Stimulated activated effector memory CD8-positive, alpha-beta T cell treated with anti-CD3 and anti-CD28 coated beads, Interleukin-12 subunit alpha, Interleukin-12 subunit beta, amount 100 ng/mL, for 72 hours (primary cell): Measurements from ENCODE around the gene HBQ1.
"Not testable (repeated sequence)": the region's sequence is repeated elsewhere in the genome, so short reads cannot be mapped to it uniquely, and the experiment has no call there.

Source experiments
- ATAC-seq: fragments of 150-1000 bp; cut with Tn5 transposase; 2 replicates; pipeline ENCODE4 v1.10.0; 2021
- DNase-seq, 2 donors: peaks; one replicate each; pipeline ENCODE4 v3.0.0; 2021 to 2022; ENCODE audit warnings: low spot score in 2 of 2
- H3K27ac Mint-ChIP-seq: one replicate; pipeline ENCODE4 v1.8.0; 2022; ENCODE audit warnings: mild to moderate bottlenecking, mixed read lengths
- H3K36me3 Mint-ChIP-seq: one replicate; pipeline ENCODE4 v1.8.0; 2022; ENCODE audit warnings: mild to moderate bottlenecking, mixed read lengths
- H3K4me1 Mint-ChIP-seq: one replicate; pipeline ENCODE4 v1.8.0; 2022; ENCODE audit warnings: mixed read lengths
- H3K4me3 Mint-ChIP-seq: one replicate; pipeline ENCODE4 v1.8.0; 2022; ENCODE audit warnings: mild to moderate bottlenecking, mixed read lengths
- H3K9me3 Mint-ChIP-seq: one replicate; pipeline ENCODE4 v1.8.0; 2022; ENCODE audit warnings: mixed read lengths

Gene HBQ1

DNA sequence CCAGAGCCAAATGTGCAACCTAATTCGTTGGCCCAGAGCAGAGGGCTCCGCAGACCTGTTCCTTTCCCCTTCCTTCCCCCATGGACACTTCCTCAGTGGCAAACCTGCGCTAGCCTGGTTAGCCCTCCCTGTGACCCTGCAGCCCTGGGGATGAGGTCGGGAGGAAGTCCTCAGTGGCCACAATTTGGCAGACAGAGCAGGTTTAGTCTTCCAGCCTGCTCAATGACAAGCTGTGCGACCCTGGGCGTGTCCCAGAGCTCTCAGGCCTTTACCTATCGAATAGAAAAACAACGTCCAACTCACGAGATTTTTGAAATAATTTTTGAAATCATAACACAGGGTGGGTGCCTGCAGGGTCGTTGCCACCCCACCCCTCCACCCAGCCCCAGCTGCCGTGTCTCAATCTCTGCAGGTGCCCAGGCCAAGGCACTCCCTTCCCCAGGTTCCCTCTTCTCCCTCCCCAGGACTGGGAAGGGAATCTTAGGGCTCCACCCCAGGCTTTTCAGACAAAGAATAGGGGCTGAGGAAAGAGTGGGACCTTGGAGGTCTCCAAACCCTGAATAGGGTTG lies 13.1 kb upstream of the HBQ1 start:
- DNase-seq, result no peak
- Mint-ChIP-seq H3K36me3 (no peaks in the 10 kb centered on the region), H3K4me1 (peaks cover 17% of the 10 kb centered on the region), H3K27ac (no peak overlapping the region), H3K4me3 (peak overlapping the region; percentile 10), H3K9me3 (no peaks in the 10 kb centered on the region)
- ATAC-seq, result no peak

DNA sequence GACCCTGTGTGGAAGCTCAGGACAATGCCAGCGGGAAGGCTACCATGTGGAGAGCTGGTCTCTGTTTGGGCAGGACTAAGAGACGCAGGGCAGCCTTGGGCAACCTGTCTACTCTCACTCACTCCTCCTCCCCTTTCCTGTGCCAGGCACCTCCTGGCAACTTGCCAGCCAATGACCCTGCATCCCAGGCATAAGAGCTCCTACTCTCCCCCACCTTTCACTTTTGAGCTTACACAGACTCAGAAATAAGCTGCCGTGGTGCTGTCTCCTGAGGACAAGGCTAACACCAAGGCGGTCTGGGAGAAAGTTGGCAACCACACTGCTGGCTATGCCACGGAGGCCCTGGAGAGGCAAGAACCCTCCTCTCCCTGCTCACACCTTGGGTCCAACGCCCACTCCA lies 11.8 kb upstream of the HBQ1 start:
- H3K4me1 Mint-ChIP-seq, result peaks cover 17% of the 10 kb centered on the region
- H3K4me3 Mint-ChIP-seq, result no peak overlapping the region
- ATAC-seq (no peak), DNase-seq (no peak)
- H3K36me3 Mint-ChIP-seq, result no peaks in the 10 kb centered on the region
- H3K9me3 Mint-ChIP-seq, result no peaks in the 10 kb centered on the region
- H3K27ac Mint-ChIP-seq, result no peak overlapping the region

DNA sequence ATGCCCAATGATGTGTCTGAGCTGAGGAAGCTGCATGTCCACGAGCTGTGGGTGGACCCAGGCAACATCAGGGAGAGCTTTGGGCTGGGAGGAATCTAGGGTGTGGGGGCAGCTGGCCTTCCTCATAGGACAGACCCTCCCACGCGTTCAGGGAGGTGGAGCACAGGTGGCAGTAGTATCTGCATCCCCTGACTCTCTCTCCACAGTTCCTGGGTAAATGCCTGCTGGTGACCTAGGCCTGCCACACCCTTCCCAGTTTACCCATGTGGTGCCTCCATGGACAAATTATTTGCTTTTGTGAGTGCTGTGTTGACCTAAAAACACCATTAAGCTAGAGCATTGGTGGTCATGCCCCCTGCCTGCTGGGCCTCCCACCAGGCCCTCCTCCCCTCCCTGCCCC lies 11.2 kb upstream of the HBQ1 start:
- Mint-ChIP-seq H3K4me3 (no peak overlapping the region), H3K4me1 (peaks cover 17% of the 10 kb centered on the region), H3K9me3 (no peaks in the 10 kb centered on the region), H3K27ac (no peak overlapping the region), H3K36me3 (no peaks in the 10 kb centered on the region)
- DNase-seq, result no peak
- no peak for ATAC-seq

DNA sequence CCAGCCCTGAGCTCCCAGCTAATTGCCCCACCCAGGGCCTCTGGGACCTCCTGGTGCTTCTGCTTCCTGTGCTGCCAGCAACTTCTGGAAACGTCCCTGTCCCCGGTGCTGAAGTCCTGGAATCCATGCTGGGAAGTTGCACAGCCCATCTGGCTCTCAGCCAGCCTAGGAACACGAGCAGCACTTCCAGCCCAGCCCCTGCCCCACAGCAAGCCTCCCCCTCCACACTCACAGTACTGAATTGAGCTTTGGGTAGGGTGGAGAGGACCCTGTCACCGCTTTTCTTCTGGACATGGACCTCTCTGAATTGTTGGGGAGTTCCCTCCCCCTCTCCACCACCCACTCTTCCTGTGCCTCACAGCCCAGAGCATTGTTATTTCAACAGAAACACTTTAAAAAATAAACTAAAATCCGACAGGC lies 10.2 kb upstream of the HBQ1 start:
- ATAC-seq, H3K27ac Mint-ChIP-seq, DNase-seq, H3K9me3 Mint-ChIP-seq, H3K36me3 Mint-ChIP-seq, H3K4me3 Mint-ChIP-seq: not testable (repeated sequence)
- peaks cover 22% of the 10 kb centered on the region for H3K4me1 Mint-ChIP-seq

DNA sequence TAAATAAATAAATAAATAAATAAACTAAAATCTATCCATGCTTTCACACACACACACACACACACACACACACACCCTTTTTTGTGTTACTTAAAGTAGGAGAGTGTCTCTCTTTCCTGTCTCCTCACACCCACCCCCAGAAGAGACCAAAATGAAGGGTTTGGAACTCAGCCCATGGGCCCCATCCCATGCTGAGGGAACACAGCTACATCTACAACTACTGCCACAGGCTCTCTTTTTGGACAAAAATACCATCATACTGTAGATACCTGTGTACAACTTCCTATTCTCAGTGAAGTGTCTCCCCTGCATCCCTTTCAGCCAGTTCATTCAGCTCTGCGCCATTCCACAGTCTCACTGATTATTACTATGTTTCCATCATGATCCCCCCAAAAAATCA lies 9.5 kb upstream of the HBQ1 start:
- H3K36me3 Mint-ChIP-seq, result no peaks in the 10 kb centered on the region
- no peak overlapping the region for H3K27ac Mint-ChIP-seq
- H3K9me3 Mint-ChIP-seq, result no peaks in the 10 kb centered on the region
- H3K4me3 Mint-ChIP-seq, result no peak overlapping the region
- no peak for ATAC-seq
- DNase-seq, result no peak
- peaks cover 17% of the 10 kb centered on the region for H3K4me1 Mint-ChIP-seq

DNA sequence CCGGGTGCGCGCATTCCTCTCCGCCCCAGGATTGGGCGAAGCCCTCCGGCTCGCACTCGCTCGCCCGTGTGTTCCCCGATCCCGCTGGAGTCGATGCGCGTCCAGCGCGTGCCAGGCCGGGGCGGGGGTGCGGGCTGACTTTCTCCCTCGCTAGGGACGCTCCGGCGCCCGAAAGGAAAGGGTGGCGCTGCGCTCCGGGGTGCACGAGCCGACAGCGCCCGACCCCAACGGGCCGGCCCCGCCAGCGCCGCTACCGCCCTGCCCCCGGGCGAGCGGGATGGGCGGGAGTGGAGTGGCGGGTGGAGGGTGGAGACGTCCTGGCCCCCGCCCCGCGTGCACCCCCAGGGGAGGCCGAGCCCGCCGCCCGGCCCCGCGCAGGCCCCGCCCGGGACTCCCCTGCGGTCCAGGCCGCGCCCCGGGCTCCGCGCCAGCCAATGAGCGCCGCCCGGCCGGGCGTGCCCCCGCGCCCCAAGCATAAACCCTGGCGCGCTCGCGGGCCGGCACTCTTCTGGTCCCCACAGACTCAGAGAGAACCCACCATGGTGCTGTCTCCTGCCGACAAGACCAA lies 7.8 kb upstream of the HBQ1 start, which contains the start of gene HBA2:
HBA2 (plus strand) TSS at position 503 of the 568 bp plus-strand sequence; CDS start at position 540, 37 bp downstream.
- H3K4me3 Mint-ChIP-seq, result not testable (repeated sequence)

DNA sequence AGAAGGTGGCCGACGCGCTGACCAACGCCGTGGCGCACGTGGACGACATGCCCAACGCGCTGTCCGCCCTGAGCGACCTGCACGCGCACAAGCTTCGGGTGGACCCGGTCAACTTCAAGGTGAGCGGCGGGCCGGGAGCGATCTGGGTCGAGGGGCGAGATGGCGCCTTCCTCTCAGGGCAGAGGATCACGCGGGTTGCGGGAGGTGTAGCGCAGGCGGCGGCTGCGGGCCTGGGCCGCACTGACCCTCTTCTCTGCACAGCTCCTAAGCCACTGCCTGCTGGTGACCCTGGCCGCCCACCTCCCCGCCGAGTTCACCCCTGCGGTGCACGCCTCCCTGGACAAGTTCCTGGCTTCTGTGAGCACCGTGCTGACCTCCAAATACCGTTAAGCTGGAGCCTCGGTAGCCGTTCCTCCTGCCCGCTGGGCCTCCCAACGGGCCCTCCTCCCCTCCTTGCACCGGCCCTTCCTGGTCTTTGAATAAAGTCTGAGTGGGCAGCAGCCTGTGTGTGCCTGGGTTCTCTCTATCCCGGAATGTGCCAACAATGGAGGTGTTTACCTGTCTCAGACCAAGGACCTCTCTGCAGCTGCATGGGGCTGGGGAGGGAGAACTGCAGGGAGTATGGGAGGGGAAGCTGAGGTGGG lies 6.9 kb upstream of the HBQ1 start:
- DNase-seq, H3K4me3 Mint-ChIP-seq, H3K36me3 Mint-ChIP-seq, H3K9me3 Mint-ChIP-seq, ATAC-seq, H3K27ac Mint-ChIP-seq: not testable (repeated sequence)
- peaks cover 10% of the 10 kb centered on the region for H3K4me1 Mint-ChIP-seq

More for the DNA sequence above, 7.8 kb upstream of the HBQ1 start, which contains the start of gene HBA2:
- peak; percentile 42 for ATAC-seq
- H3K36me3 Mint-ChIP-seq, H3K9me3 Mint-ChIP-seq, DNase-seq, H3K27ac Mint-ChIP-seq: not testable (repeated sequence)
- H3K4me1 Mint-ChIP-seq, result peaks cover 10% of the 10 kb centered on the region

DNA sequence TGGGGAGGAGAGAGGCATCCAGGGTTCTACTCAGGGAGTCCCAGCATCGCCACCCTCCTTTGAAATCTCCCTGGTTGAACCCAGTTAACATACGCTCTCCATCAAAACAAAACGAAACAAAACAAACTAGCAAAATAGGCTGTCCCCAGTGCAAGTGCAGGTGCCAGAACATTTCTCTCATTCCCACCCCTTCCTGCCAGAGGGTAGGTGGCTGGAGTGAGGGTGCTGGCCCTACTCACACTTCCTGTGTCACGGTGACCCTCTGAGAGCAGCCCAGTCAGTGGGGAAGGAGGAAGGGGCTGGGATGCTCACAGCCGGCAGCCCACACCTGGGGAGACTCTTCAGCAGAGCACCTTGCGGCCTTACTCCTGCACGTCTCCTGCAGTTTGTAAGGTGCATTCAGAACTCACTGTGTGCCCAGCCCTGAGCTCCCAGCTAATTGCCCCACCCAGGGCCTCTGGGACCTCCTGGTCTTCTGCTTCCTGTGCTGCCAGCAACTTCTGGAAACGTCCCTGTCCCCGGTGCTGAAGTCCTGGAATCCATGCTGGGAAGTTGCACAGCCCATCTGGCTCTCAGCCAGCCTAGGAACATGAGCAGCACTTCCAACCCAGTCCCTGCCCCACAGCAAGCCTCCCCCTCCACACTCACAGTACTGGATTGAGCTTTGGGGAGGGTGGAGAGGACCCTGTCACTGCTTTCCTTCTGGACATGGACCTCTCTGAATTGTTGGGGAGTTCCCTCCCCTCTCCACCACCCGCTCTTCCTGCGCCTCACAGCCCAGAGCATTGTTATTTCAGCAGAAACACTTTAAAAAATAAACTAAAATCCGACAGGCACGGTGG lies 6.1 kb upstream of the HBQ1 start:
- not testable (repeated sequence) for H3K9me3 Mint-ChIP-seq

DNA sequence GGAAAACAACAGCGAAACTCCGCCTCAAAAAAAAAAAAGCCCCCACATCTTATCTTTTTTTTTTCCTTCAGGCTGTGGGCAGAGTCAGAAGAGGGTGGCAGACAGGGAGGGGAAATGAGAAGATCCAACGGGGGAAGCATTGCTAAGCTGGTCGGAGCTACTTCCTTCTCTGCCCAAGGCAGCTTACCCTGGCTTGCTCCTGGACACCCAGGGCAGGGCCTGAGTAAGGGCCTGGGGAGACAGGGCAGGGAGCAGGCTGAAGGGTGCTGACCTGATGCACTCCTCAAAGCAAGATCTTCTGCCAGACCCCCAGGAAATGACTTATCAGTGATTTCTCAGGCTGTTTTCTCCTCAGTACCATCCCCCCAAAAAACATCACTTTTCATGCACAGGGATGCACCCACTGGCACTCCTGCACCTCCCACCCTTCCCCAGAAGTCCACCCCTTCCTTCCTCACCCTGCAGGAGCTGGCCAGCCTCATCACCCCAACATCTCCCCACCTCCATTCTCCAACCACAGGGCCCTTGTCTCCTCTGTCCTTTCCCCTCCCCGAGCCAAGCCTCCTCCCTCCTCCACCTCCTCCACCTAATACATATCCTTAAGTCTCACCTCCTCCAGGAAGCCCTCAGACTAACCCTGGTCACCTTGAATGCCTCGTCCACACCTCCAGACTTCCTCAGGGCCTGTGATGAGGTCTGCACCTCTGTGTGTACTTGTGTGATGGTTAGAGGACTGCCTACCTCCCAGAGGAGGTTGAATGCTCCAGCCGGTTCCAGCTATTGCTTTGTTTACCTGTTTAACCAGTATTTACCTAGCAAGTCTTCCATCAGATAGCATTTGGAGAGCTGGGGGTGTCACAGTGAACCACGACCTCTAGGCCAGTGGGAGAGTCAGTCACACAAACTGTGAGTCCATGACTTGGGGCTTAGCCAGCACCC lies 5.0 kb upstream of the HBQ1 start:
- no peaks in the 10 kb centered on the region for H3K36me3 Mint-ChIP-seq
- no peaks in the 10 kb centered on the region for H3K9me3 Mint-ChIP-seq
- ATAC-seq (no peak), DNase-seq (no peak)
- H3K4me1 Mint-ChIP-seq, result peaks cover 5% of the 10 kb centered on the region
- H3K4me3 Mint-ChIP-seq, result peak overlapping the region; percentile 8
- H3K27ac Mint-ChIP-seq, result no peak overlapping the region

More for the DNA sequence above, 6.1 kb upstream of the HBQ1 start:
- DNase-seq, H3K36me3 Mint-ChIP-seq, H3K27ac Mint-ChIP-seq, ATAC-seq, H3K4me3 Mint-ChIP-seq, H3K4me1 Mint-ChIP-seq: not testable (repeated sequence)

DNA sequence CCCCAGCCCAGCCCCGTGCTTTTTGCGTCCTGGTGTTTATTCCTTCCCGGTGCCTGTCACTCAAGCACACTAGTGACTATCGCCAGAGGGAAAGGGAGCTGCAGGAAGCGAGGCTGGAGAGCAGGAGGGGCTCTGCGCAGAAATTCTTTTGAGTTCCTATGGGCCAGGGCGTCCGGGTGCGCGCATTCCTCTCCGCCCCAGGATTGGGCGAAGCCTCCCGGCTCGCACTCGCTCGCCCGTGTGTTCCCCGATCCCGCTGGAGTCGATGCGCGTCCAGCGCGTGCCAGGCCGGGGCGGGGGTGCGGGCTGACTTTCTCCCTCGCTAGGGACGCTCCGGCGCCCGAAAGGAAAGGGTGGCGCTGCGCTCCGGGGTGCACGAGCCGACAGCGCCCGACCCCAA lies 4.3 kb upstream of the HBQ1 start:
- peak overlapping the region; percentile 8 for H3K4me3 Mint-ChIP-seq
- DNase-seq, H3K9me3 Mint-ChIP-seq, H3K27ac Mint-ChIP-seq, ATAC-seq, H3K36me3 Mint-ChIP-seq, H3K4me1 Mint-ChIP-seq: not testable (repeated sequence)

DNA sequence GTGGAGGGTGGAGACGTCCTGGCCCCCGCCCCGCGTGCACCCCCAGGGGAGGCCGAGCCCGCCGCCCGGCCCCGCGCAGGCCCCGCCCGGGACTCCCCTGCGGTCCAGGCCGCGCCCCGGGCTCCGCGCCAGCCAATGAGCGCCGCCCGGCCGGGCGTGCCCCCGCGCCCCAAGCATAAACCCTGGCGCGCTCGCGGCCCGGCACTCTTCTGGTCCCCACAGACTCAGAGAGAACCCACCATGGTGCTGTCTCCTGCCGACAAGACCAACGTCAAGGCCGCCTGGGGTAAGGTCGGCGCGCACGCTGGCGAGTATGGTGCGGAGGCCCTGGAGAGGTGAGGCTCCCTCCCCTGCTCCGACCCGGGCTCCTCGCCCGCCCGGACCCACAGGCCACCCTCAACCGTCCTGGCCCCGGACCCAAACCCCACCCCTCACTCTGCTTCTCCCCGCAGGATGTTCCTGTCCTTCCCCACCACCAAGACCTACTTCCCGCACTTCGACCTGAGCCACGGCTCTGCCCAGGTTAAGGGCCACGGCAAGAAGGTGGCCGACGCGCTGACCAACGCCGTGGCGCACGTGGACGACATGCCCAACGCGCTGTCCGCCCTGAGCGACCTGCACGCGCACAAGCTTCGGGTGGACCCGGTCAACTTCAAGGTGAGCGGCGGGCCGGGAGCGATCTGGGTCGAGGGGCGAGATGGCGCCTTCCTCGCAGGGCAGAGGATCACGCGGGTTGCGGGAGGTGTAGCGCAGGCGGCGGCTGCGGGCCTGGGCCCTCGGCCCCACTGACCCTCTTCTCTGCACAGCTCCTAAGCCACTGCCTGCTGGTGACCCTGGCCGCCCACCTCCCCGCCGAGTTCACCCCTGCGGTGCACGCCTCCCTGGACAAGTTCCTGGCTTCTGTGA lies 3.5 kb upstream of the HBQ1 start, which contains the start of gene HBA1:
HBA1 (plus strand) TSS at position 204 of the 906 bp plus-strand sequence; CDS start at position 241, 37 bp downstream.
- not testable (repeated sequence) for H3K4me1 Mint-ChIP-seq, DNase-seq, H3K27ac Mint-ChIP-seq, H3K9me3 Mint-ChIP-seq, H3K36me3 Mint-ChIP-seq
- H3K4me3 Mint-ChIP-seq, result peak within 1 kb of the TSS; percentile 21
- ATAC-seq, result peak; percentile 48

DNA sequence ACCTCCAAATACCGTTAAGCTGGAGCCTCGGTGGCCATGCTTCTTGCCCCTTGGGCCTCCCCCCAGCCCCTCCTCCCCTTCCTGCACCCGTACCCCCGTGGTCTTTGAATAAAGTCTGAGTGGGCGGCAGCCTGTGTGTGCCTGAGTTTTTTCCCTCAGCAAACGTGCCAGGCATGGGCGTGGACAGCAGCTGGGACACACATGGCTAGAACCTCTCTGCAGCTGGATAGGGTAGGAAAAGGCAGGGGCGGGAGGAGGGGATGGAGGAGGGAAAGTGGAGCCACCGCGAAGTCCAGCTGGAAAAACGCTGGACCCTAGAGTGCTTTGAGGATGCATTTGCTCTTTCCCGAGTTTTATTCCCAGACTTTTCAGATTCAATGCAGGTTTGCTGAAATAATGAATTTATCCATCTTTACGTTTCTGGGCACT lies 2.9 kb upstream of the HBQ1 start:
- H3K36me3 Mint-ChIP-seq, result no peaks in the 10 kb centered on the region
- DNase-seq, result no peak
- H3K27ac Mint-ChIP-seq, result no peak overlapping the region
- H3K4me3 Mint-ChIP-seq, result peak overlapping the region; percentile 21
- ATAC-seq, result no peak
- peaks cover 5% of the 10 kb centered on the region for H3K4me1 Mint-ChIP-seq
- no peaks in the 10 kb centered on the region for H3K9me3 Mint-ChIP-seq

DNA sequence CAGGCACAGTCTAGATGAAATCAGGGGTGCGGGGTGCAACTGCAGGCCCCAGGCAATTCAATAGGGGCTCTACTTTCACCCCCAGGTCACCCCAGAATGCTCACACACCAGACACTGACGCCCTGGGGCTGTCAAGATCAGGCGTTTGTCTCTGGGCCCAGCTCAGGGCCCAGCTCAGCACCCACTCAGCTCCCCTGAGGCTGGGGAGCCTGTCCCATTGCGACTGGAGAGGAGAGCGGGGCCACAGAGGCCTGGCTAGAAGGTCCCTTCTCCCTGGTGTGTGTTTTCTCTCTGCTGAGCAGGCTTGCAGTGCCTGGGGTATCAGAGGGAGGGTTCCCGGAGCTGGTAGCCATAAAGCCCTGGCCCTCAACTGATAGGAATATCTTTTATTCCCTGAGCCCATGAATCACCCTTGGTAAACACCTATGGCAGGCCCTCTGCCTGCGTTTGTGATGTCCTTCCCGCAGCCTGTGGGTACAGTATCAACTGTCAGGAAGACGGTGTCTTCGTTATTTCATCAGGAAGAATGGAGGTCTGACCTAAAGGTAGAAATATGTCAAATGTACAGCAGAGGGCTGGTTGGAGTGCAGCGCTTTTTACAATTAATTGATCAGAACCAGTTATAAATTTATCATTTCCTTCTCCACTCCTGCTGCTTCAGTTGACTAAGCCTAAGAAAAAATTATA lies 2.1 kb upstream of the HBQ1 start:
- Mint-ChIP-seq H3K9me3 (no peaks in the 10 kb centered on the region), H3K4me1 (peaks cover 5% of the 10 kb centered on the region), H3K27ac (no peak overlapping the region), H3K36me3 (no peaks in the 10 kb centered on the region), H3K4me3 (peak overlapping the region; percentile 21)
- no peak for ATAC-seq
- DNase-seq, result no peak
